Hematopoietic multipotent progenitor cell treated with erythropoietin and hydrocortisone succinate and interleukin-3 and kit ligand, for 4 days (in vitro differentiated cells): ENCODE data around the gene SPRYD3.
"Not testable (repeated sequence)": the region's sequence is repeated elsewhere in the genome, so short reads cannot be mapped to it uniquely, and the experiment has no call there.

Source experiments
- DNase-seq: peaks from one replicate; pipeline ENCODE4 v3.0.0-alpha.2; 2015

Gene SPRYD3

GRCh38 chr12:53079226-53080117 lies at the start of gene SPRYD3:
SPRYD3 (minus strand) TSS chr12:53079390; CDS start chr12:53079333, 57 bp downstream.
- DNase-seq, result peak; percentile 98

GRCh38 chr12:53127169-53127568 lies 48.0 kb upstream of the SPRYD3 start:
- DNase-seq, result no peak

GRCh38 chr12:53124352-53124723 lies 45.1 kb upstream of the SPRYD3 start:
- no peak for DNase-seq

- no peak for DNase-seq
Observed at GRCh38 chr12:53123578-53124351, 44.6 kb upstream of the SPRYD3 start.

- DNase-seq, result no peak
Observed at GRCh38 chr12:53122961-53123468, 43.8 kb upstream of the SPRYD3 start.

- DNase-seq, result peak; percentile 10
Observed at GRCh38 chr12:53120685-53121525, 41.7 kb upstream of the SPRYD3 start.

- DNase-seq, result no peak
Observed at GRCh38 chr12:53118751-53119300, 39.6 kb upstream of the SPRYD3 start.

- no peak for DNase-seq
Observed at GRCh38 chr12:53115891-53116648, 36.9 kb upstream of the SPRYD3 start.

- peak; percentile 14 for DNase-seq
Observed at GRCh38 chr12:53115112-53115890, 36.1 kb upstream of the SPRYD3 start.

GRCh38 chr12:53113951-53114350 lies 34.8 kb upstream of the SPRYD3 start:
- DNase-seq, result no peak

- DNase-seq, result no peak
Observed at GRCh38 chr12:53113136-53113705, 34.0 kb upstream of the SPRYD3 start.

- DNase-seq, result not testable (repeated sequence)
Observed at GRCh38 chr12:53112431-53112830, 33.2 kb upstream of the SPRYD3 start.

- no peak for DNase-seq
Observed at GRCh38 chr12:53107122-53107521, 27.9 kb upstream of the SPRYD3 start.

- no peak for DNase-seq
Observed at GRCh38 chr12:53105712-53106439, 26.7 kb upstream of the SPRYD3 start.

GRCh38 chr12:53105256-53105655 lies 26.1 kb upstream of the SPRYD3 start:
- no peak for DNase-seq

- DNase-seq, result peak; percentile 85
Observed at GRCh38 chr12:53103860-53104305, 24.7 kb upstream of the SPRYD3 start.

GRCh38 chr12:53102883-53103807 lies 24.0 kb upstream of the SPRYD3 start, which contains the start of gene SOAT2:
SOAT2 (plus strand) TSS chr12:53103486; CDS start chr12:53103578, 92 bp downstream.
- no peak for DNase-seq
